Kidney (tissue), 14 donors: ENCODE data around the gene MGME1. TPM values are rescaled to one million over a fixed set of nuclear protein-coding genes. Genes with fewer than 3 reads are reported as not detected.

Experiments
- DNase-seq, 5 donors: peaks; one replicate each; pipeline ENCODE4 v3.0.0-alpha.2; 2013 to 2020
- FAIRE-seq: peaks from 2 replicates; lab custom pipeline; 2012; peaks lifted over from hg19 to GRCh38; lab: Jason Lieb, UNC
- H3K27ac ChIP-seq, 2 donors: one replicate each; pipeline ENCODE4 v1.7.0; 2013; ENCODE audit warnings: low read depth in 2 of 2, low read length in 2 of 2, inconsistent platforms in 1 of 2
- H3K27me3 ChIP-seq: one replicate; pipeline ENCODE4 v1.7.1; 2013; ENCODE audit warnings: low read length, inconsistent platforms; ENCODE audit not compliant: control insufficient read depth, insufficient read depth
- H3K36me3 ChIP-seq, 3 donors: one replicate each; pipeline versions ENCODE4 v1.7.0 to v1.7.1; 2013; ENCODE audit warnings: low read length in 3 of 3, control low read depth in 1 of 3, inconsistent platforms in 1 of 3; ENCODE audit not compliant: insufficient read depth in 3 of 3, control insufficient read depth in 2 of 3
- H3K4me1 ChIP-seq, 3 donors: one replicate each; pipeline versions ENCODE4 v1.7.0 to v1.7.1; 2013; ENCODE audit warnings: low read length in 3 of 3, inconsistent platforms in 1 of 3, low read depth in 1 of 3; ENCODE audit not compliant: control insufficient read depth in 2 of 3, insufficient read depth in 2 of 3
- H3K4me3 ChIP-seq, 3 donors: one replicate each; pipeline versions ENCODE4 v1.7.0 to v1.8.1; 2013; ENCODE audit warnings: low read length in 3 of 3, control low read depth in 1 of 3, inconsistent platforms in 1 of 3
- H3K9ac ChIP-seq, 3 donors: one replicate each; pipeline versions ENCODE4 v1.7.0 to v1.7.1; 2013; ENCODE audit warnings: low read length in 3 of 3, control low read depth in 1 of 3, inconsistent platforms in 1 of 3
- H3K9me3 ChIP-seq, 3 donors: one replicate each; pipeline versions ENCODE4 v1.7.0 to v1.7.1; 2013; ENCODE audit warnings: low read length in 3 of 3, control low read depth in 1 of 3, inconsistent platforms in 1 of 3; ENCODE audit not compliant: control insufficient read depth in 2 of 3, insufficient read depth in 1 of 3
- CTCF ChIP-seq: IDR thresholded peaks from 3 replicates; pipeline ENCODE4 v1.5.1; 2012; ENCODE audit warnings: mild to moderate bottlenecking, moderate library complexity, borderline replicate concordance; ENCODE audit not compliant: insufficient read depth; ENCODE audit errors: extremely low read depth
- intact Hi-C: fragments of 100-400 bp; cut with DNase I; formaldehyde crosslinking; loops from one replicate; pipeline ENCODE4 v1.11.1; 2022
- polyA plus RNA-seq: library from polyadenylated mRNA; stranded (reverse); fragments of 350-450 nt; fragmentation: Illumina TruSeq; extraction: RNeasy Lipid Tissue Mini Kit (QIAGEN cat#74804); gene quantifications from one replicate; pipeline ENCODE4 v1.2.3, GENCODE V29; 2014; ENCODE audit warnings: low read depth, low replicate concordance; ENCODE audit not compliant: insufficient read depth
- total RNA-seq: library from RNA; stranded (reverse); fragmentation: NEBNext Ultra II Directional; extraction: Animal tissue kit (Norgen Biotek cat#: 25700); gene quantifications from one replicate; pipeline ENCODE4 v1.2.1, GENCODE V29; 2021
- donor health status: control.
- donor health status: control.
- donor health status: control.
- donor health status: control.
- donor health status: control.
- donor health status: DM: yes; HTN: yes; CAD: no.
- donor health status: Normal renal cell carcinoma (clear cell type).

MGME1 gene
- total and polyA plus RNA-seq, 2 donors from 2014 or later, result 15.5 to 16.7 TPM

- H3K36me3 ChIP-seq, result peaks cover 0 to 13% (median 0%) of the 10 kb centered on the region in 3 donors
- peaks cover 2 to 12% (median 2%) of the 10 kb centered on the region in 3 donors for H3K4me1 ChIP-seq
- intact Hi-C loops, result no loop called here
- H3K9ac ChIP-seq, result peak overlapping the region in 1 of 3 donors; percentile 19
- FAIRE-seq, result no peak
- DNase-seq, result peak in 1 of 5 donors; percentile 53
- peak overlapping the region in 1 of 2 donors; percentile 16 for H3K27ac ChIP-seq
- TF ChIP-seq CTCF, result no peak
- no peaks in the 10 kb centered on the region for H3K27me3 ChIP-seq
- H3K4me3 ChIP-seq, result no peak overlapping the region
- H3K9me3 ChIP-seq, result no peaks in the 10 kb centered on the region
These were observed 24.2 kb downstream of the MGME1 start for GRCh38 chr20:17992847-17993513.

GRCh38 chr20:17993546-17993945 is 24.7 kb downstream of the MGME1 start:
- Histone ChIP-seq H3K9me3 (no peaks in the 10 kb centered on the region), H3K4me1 (peaks cover 2 to 12% (median 2%) of the 10 kb centered on the region in 3 donors), H3K4me3 (no peak overlapping the region), H3K27me3 (no peaks in the 10 kb centered on the region), H3K27ac (peak overlapping the region; percentile 16 to 48), H3K36me3 (peaks cover 0 to 13% (median 0%) of the 10 kb centered on the region in 3 donors), H3K9ac (peak overlapping the region in 1 of 3 donors; percentile 7)
- intact Hi-C loops, result no loop called here
- TF ChIP-seq CTCF, result no peak
- FAIRE-seq (no peak), DNase-seq (peak in 2 of 5 donors; percentile 13 to 23)

GRCh38 chr20:17995967-17996819 is 27.4 kb downstream of the MGME1 start:
- Histone ChIP-seq H3K4me3 (peak overlapping the region in 2 of 3 donors; percentile 3 to 4), H3K4me1 (peaks cover 2 to 12% (median 2%) of the 10 kb centered on the region in 3 donors), H3K9ac (peak overlapping the region in 2 of 3 donors; percentile 34 to 54), H3K27ac (no peak overlapping the region), H3K9me3 (no peaks in the 10 kb centered on the region), H3K27me3 (no peaks in the 10 kb centered on the region), H3K36me3 (no peaks in the 10 kb centered on the region)
- intact Hi-C loops, result no loop called here
- FAIRE-seq, result no peak
- peak in 4 of 5 donors; percentile 24 to 76 (median 52) for DNase-seq
- peak; percentile 99 for TF ChIP-seq CTCF
